Mesenteric fat pad (tissue), 1 donor: ENCODE measurements around the gene ODC1. TPM values are rescaled to one million over a fixed set of nuclear protein-coding genes. Genes with fewer than 3 reads are reported as not detected.

Experiments
- DNase-seq: peaks from one replicate; pipeline ENCODE4 v3.0.0-alpha.2; 2020; ENCODE audit warnings: low spot score
- total RNA-seq: library from RNA; stranded (reverse); fragmentation: NEBNext Ultra II Directional; extraction: Animal tissue kit (Norgen Biotek cat#: 25700); gene quantifications from one replicate; pipeline ENCODE4 v1.2.1, GENCODE V29; 2021
- donor health status: DM: yes; HTN: yes; CAD: no.

The ODC1 gene
- total RNA-seq, 1 donor from 2014 or later, result 32.8 TPM

- DNase-seq, result no peak
These were observed 45.4 kb downstream of the ODC1 start for GRCh38 chr2:10402653-10403215.

GRCh38 chr2:10402062-10402585 is 46.0 kb downstream of the ODC1 start:
- DNase-seq, result no peak

- DNase-seq, result no peak
These were observed 46.9 kb downstream of the ODC1 start for GRCh38 chr2:10400978-10401951.

- DNase-seq, result no peak
These were observed 47.6 kb downstream of the ODC1 start for GRCh38 chr2:10400568-10400977.

- no peak for DNase-seq
These were observed 48.1 kb downstream of the ODC1 start for GRCh38 chr2:10400002-10400401.

GRCh38 chr2:10399358-10399757 is 48.8 kb downstream of the ODC1 start:
- no peak for DNase-seq

- no peak for DNase-seq
These were observed 49.6 kb downstream of the ODC1 start for GRCh38 chr2:10398496-10398895.

GRCh38 chr2:10397878-10398277 is 50.2 kb downstream of the ODC1 start:
- DNase-seq, result no peak

GRCh38 chr2:10397297-10397875 is 50.7 kb downstream of the ODC1 start:
- no peak for DNase-seq

GRCh38 chr2:10396464-10396863 is 51.7 kb downstream of the ODC1 start:
- no peak for DNase-seq

- no peak for DNase-seq
These were observed 52.2 kb downstream of the ODC1 start for GRCh38 chr2:10395893-10396292.

- DNase-seq, result no peak
These were observed 54.5 kb downstream of the ODC1 start for GRCh38 chr2:10393640-10393982.

- DNase-seq, result no peak
These were observed 55.0 kb downstream of the ODC1 start for GRCh38 chr2:10392951-10393639.

- no peak for DNase-seq
These were observed 55.6 kb downstream of the ODC1 start for GRCh38 chr2:10392548-10392947.

- no peak for DNase-seq
These were observed 56.0 kb downstream of the ODC1 start for GRCh38 chr2:10392100-10392499.

GRCh38 chr2:10390369-10390801 is 57.7 kb downstream of the ODC1 start:
- DNase-seq, result no peak

Other genes with a start within 250 kb of the ODC1 start
- 45.3 TPM for gene HPCAL1, start 145.4 kb downstream of the ODC1 start, total RNA-seq
- gene NOL10, start 241.6 kb upstream of the ODC1 start, total RNA-seq, result 28.6 TPM